ENCODE data around the gene GLG1.
"Not testable (repeated sequence)": the region's sequence is repeated elsewhere in the genome, so short reads cannot be mapped to it uniquely, and the experiment has no call there.

- not testable (repeated sequence) for TF ChIP-seq CTCF (IDR thresholded peaks at IDR 0.05; ENCODE audit: insufficient read depth, low read length); POLR2AphosphoS5 (IDR thresholded peaks at IDR 0.05; ENCODE audit: low read depth); GABPA (IDR thresholded peaks at IDR 0.05; ENCODE audit: low read depth)
Observed at GRCh38 chr16:74537746-74538145, 69.2 kb downstream of the GLG1 start.
